Panc1 (cell line): ENCODE results near the gene MYADML2. TPM values are rescaled to one million over a fixed set of nuclear protein-coding genes. Genes with fewer than 3 reads are reported as not detected.

Experiments
- ATAC-seq: fragments of 200-7000 bp; cut with Tn5 transposase; 2 replicates; pipeline ENCODE4 v1.9.1; 2020; ENCODE audit warnings: mild to moderate bottlenecking, moderate library complexity
- BruUV-seq: library from RNA; stranded (reverse); fragments of 400-500 nt; replicated peaks from 2 replicates; lab custom pipeline; 2021; lab: Mats Ljungman, UMichigan
- CTCF ChIA-PET: fragments of 300-600 bp; sonication (Branson Sonifier 250); formaldehyde crosslinking; loops from one replicate; lab custom pipeline; 2022; ENCODE audit warnings: antibody characterized with exemption; lab: Charles Lee
- POLR2A ChIA-PET: fragments of 300-600 bp; sonication (Branson Sonifier 250); formaldehyde crosslinking; loops from one replicate; lab custom pipeline; 2022; ENCODE audit warnings: antibody characterized with exemption; lab: Charles Lee
- DNase-seq: peaks from one replicate; pipeline ENCODE4 v3.0.0-alpha.2; 2010; ENCODE audit warnings: low read depth, low spot score
- H3K27ac ChIP-seq: 2 replicates; pipeline ENCODE4 v1.5.1; 2011; ENCODE audit warnings: mild to moderate bottlenecking, low read length, inconsistent platforms
- H3K27me3 ChIP-seq: fragments of 200-500 bp; sonication (Bioruptor generic); 2 replicates; pipeline ENCODE4 v1.6.0; 2014; ENCODE audit warnings: low read length, inconsistent platforms; ENCODE audit not compliant: control insufficient read depth, insufficient read depth
- H3K36me3 ChIP-seq: fragments of 200-500 bp; sonication (Bioruptor generic); 2 replicates; pipeline ENCODE4 v1.5.1; 2014; ENCODE audit warnings: inconsistent platforms, mild to moderate bottlenecking, low read length, moderate library complexity; ENCODE audit not compliant: control insufficient read depth, insufficient read depth
- H3K4me1 ChIP-seq: 2 replicates; pipeline ENCODE4 v1.5.1; 2011; ENCODE audit warnings: inconsistent platforms, mild to moderate bottlenecking, low read length, moderate library complexity; ENCODE audit not compliant: control insufficient read depth, insufficient read depth
- H3K4me3 ChIP-seq, 2 experiments: 2 replicates each; pipeline ENCODE4 v1.5.1; 2011 to 2012; ENCODE audit warnings: low read depth in 2 of 2, low read length in 2 of 2, mild to moderate bottlenecking in 2 of 2, inconsistent platforms in 1 of 2, moderate library complexity in 1 of 2
- H3K9me3 ChIP-seq: fragments of 200-500 bp; sonication (Bioruptor generic); 2 replicates; pipeline ENCODE4 v1.5.1; 2014; ENCODE audit warnings: low read depth, mild to moderate bottlenecking, inconsistent platforms, low read length, moderate library complexity; ENCODE audit not compliant: control insufficient read depth, insufficient read depth
- POLR2AphosphoS5 ChIP-seq: IDR thresholded peaks from 2 replicates; pipeline ENCODE4 v1.6.1; 2012; ENCODE audit warnings: mild to moderate bottlenecking, low read depth, low read length, moderate library complexity
- REST ChIP-seq, 2 experiments: IDR thresholded peaks; 2 replicates each; pipeline ENCODE4 v1.6.1; 2011 to 2012; ENCODE audit warnings: low read depth in 2 of 2, control low read depth in 1 of 2, low read length in 1 of 2, mild to moderate bottlenecking in 1 of 2, moderate library complexity in 1 of 2; ENCODE audit not compliant: insufficient read depth in 1 of 2
- SIN3A ChIP-seq: IDR thresholded peaks from 2 replicates; pipeline ENCODE4 v1.6.1; 2012; ENCODE audit warnings: low read depth, mild to moderate bottlenecking, low read length, moderate library complexity, borderline replicate concordance; ENCODE audit not compliant: insufficient read depth
- TCF7L2 ChIP-seq: IDR thresholded peaks from 2 replicates; pipeline ENCODE4 v1.6.1; 2011; ENCODE audit warnings: mild to moderate bottlenecking, low read depth, low read length, inconsistent platforms
- in situ Hi-C: cut with HindIII; loops from 2 replicates; pipeline ENCODE4 v1.10.0; 2016; ENCODE audit warnings: low sequenced_read_pairs, low pct_unique_long_range_greater_than_20kb
- intact Hi-C: fragments of 100-400 bp; cut with micrococcal nuclease; formaldehyde crosslinking; loops from one replicate; pipeline ENCODE4 v1.10.0; 2022; ENCODE audit not compliant: unreplicated experiment
- total RNA-seq: library from RNA; stranded (reverse); gene quantifications from one replicate; pipeline ENCODE4 v1.2.1, GENCODE V29; 2021; ENCODE audit not compliant: unreplicated experiment
- TF ChIP-seq, protein P1 (sequence below): fragments of 450-650 bp; IDR thresholded peaks from 2 replicates; pipeline ENCODE4 v1.5.1; 2017; ENCODE audit warnings: mild to moderate bottlenecking

The MYADML2 gene
- total RNA-seq, 1 experiment from 2014 or later, result not detected

GRCh38 chr17:81929253-81930141 is 17.5 kb downstream of the MYADML2 start:
- no peak for ATAC-seq
- in situ Hi-C loops (no loop called here), intact Hi-C loops (no loop called here)
- no peak for DNase-seq
- Histone ChIP-seq H3K27ac (peak overlapping the region; percentile 85; the same call in 1 of the 2 replicates), H3K4me1 (peaks cover 40% of the 10 kb centered on the region), H3K4me3 (peak overlapping the region in 1 of 2 experiments; percentile 79; a peak in 3 of 4 replicates), H3K9me3 (no peaks in the 10 kb centered on the region), H3K27me3 (no peaks in the 10 kb centered on the region), H3K36me3 (no peaks in the 10 kb centered on the region; the same call in 1 of the 2 replicates)
- no TSS peak for BruUV-seq
- ChIA-PET CTCF (interaction anchor here (0.6 kb wide), 2 partner anchors 37 to 90 kb away, joined by 3 to 5 read pairs; no protein-coding TSS in a partner anchor), POLR2A (interaction anchor here (0.6 kb wide), 1 partner anchor 32 kb away, joined by 3 read pairs; no protein-coding TSS in a partner anchor)
- TF ChIP-seq TCF7L2 (no peak), SIN3A (no peak), POLR2AphosphoS5 (no peak), REST (IDR thresholded peaks at IDR 0.05; ENCODE audit: insufficient read depth in 1 of 2, low read depth in 2 of 2, low read length in 1 of 2) (no peak)
- TF ChIP-seq, protein P1, sequence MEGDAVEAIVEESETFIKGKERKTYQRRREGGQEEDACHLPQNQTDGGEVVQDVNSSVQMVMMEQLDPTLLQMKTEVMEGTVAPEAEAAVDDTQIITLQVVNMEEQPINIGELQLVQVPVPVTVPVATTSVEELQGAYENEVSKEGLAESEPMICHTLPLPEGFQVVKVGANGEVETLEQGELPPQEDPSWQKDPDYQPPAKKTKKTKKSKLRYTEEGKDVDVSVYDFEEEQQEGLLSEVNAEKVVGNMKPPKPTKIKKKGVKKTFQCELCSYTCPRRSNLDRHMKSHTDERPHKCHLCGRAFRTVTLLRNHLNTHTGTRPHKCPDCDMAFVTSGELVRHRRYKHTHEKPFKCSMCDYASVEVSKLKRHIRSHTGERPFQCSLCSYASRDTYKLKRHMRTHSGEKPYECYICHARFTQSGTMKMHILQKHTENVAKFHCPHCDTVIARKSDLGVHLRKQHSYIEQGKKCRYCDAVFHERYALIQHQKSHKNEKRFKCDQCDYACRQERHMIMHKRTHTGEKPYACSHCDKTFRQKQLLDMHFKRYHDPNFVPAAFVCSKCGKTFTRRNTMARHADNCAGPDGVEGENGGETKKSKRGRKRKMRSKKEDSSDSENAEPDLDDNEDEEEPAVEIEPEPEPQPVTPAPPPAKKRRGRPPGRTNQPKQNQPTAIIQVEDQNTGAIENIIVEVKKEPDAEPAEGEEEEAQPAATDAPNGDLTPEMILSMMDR, result no peak

- H3K9me3 ChIP-seq, result no peaks in the 10 kb centered on the region
- POLR2A ChIA-PET, result no interaction called here
- in situ Hi-C loops (no loop called here), intact Hi-C loops (no loop called here)
- H3K4me1 ChIP-seq, result peaks cover 48% of the 10 kb centered on the region
- peak overlapping the region; percentile 61 to 79 for H3K4me3 ChIP-seq
- no TSS peak for BruUV-seq
- H3K27me3 ChIP-seq, result no peaks in the 10 kb centered on the region
- peak overlapping the region; percentile 85 for H3K27ac ChIP-seq
- H3K36me3 ChIP-seq, result no peaks in the 10 kb centered on the region; the same call in 1 of the 2 replicates
- TF ChIP-seq REST (IDR thresholded peaks at IDR 0.05; ENCODE audit: insufficient read depth in 1 of 2, low read depth in 2 of 2, low read length in 1 of 2) (no peak; a peak in 1 of 4 replicates), POLR2AphosphoS5 (no peak), SIN3A (no peak; the same call in 1 of the 2 replicates), TCF7L2 (no peak)
- TF ChIP-seq, protein P1, result no peak
- DNase-seq (no peak), ATAC-seq (peak; percentile 15)
- CTCF ChIA-PET, result interaction anchor here (0.6 kb wide), 1 partner anchor 36 kb away, joined by 3 read pairs; no protein-coding TSS in a partner anchor
Observed at GRCh38 chr17:81928544-81929252, 18.3 kb downstream of the MYADML2 start.
